ENCODE measurements around the gene CCDC180.

DNA sequence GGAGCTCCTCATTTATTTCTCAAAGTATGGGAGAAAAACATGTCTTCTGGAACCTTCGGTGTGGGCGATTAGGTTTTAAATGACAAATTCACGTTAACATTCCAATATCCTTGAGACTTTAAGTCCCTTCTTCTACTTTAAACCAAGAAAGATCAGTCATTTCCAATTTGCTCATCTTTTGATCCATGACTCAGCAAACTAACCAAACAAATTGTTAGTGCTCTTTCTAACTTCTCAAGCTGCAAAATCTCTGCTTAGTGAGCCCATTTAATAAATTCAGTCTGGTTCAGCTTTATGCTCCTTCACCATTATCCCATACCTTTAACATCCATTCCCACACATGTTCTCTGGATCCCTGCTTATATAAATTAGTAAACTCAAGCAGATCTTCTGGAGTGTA, 5.5 kb upstream of the CCDC180 start:
- TF ChIP-seq, protein P1, sequence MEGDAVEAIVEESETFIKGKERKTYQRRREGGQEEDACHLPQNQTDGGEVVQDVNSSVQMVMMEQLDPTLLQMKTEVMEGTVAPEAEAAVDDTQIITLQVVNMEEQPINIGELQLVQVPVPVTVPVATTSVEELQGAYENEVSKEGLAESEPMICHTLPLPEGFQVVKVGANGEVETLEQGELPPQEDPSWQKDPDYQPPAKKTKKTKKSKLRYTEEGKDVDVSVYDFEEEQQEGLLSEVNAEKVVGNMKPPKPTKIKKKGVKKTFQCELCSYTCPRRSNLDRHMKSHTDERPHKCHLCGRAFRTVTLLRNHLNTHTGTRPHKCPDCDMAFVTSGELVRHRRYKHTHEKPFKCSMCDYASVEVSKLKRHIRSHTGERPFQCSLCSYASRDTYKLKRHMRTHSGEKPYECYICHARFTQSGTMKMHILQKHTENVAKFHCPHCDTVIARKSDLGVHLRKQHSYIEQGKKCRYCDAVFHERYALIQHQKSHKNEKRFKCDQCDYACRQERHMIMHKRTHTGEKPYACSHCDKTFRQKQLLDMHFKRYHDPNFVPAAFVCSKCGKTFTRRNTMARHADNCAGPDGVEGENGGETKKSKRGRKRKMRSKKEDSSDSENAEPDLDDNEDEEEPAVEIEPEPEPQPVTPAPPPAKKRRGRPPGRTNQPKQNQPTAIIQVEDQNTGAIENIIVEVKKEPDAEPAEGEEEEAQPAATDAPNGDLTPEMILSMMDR (IDR thresholded peaks at IDR 0.05) = no peak
- TF ChIP-seq POLR2A (IDR thresholded peaks at IDR 0.05) = no peak

Measured in lower leg skin (tissue), 3 donors.